Testis (tissue), 3 donors: Measurements from ENCODE around the gene ULK4. TPM values are rescaled to one million over a fixed set of nuclear protein-coding genes. Genes with fewer than 3 reads are reported as not detected.

Source experiments
- DNase-seq: peaks from one replicate; pipeline ENCODE4 v3.0.0-alpha.2; 2019
- H3K27ac ChIP-seq, 2 donors: fragments of 200-600 bp; sonication (generic); one replicate each; pipeline ENCODE4 v1.5.1; 2019
- H3K27me3 ChIP-seq: fragments of 200-600 bp; sonication (generic); one replicate; pipeline ENCODE4 v1.5.1; 2019
- H3K36me3 ChIP-seq: fragments of 200-600 bp; sonication (generic); one replicate; pipeline ENCODE4 v1.5.1; 2017; ENCODE audit warnings: low read depth; ENCODE audit errors: missing control alignments
- H3K4me1 ChIP-seq: fragments of 200-600 bp; sonication (generic); one replicate; pipeline ENCODE4 v1.5.1; 2019
- H3K4me3 ChIP-seq, 2 donors: fragments of 200-600 bp; sonication (generic); one replicate each; pipeline ENCODE4 v1.5.1; 2017 to 2019
- H3K9me3 ChIP-seq: fragments of 200-600 bp; sonication (generic); one replicate; pipeline ENCODE4 v1.5.1; 2017
- POLR2A ChIP-seq: fragments of 450-650 bp; IDR thresholded peaks from one replicate; pipeline ENCODE4 v1.6.1; 2017; ENCODE audit warnings: antibody characterized with exemption, mild to moderate bottlenecking, moderate library complexity
- WGBS, 2 donors: methylation state at CpG; one replicate each; pipeline ENCODE4 v1.1.5; 2018; 5-methylcytosine and 5-hydroxymethylcytosine counted together
- intact Hi-C: fragments of 100-400 bp; cut with DNase I; formaldehyde crosslinking; loops from one replicate; pipeline ENCODE4 v1.15.1; 2023; ENCODE audit warnings: low total_unique reads
- polyA plus RNA-seq: library from polyadenylated mRNA; stranded (reverse); fragments of 350-450 nt; fragmentation: Illumina TruSeq; extraction: RNeasy Lipid Tissue Mini Kit (QIAGEN cat#74804); gene quantifications from one replicate; pipeline ENCODE4 v1.2.3, GENCODE V29; 2014; ENCODE audit warnings: low read depth, low replicate concordance; ENCODE audit not compliant: insufficient read depth
- total RNA-seq, 2 donors: library from RNA; depleted of rRNA; stranded (reverse); fragments of >200 nt; gene quantifications; one replicate each; pipeline ENCODE4 v1.2.3, GENCODE V29; 2016
- TF ChIP-seq, protein P1 (sequence below), 3 experiments: fragments of 450-650 bp in 2 of 3; fragments of 200-600 bp in 1 of 3; sonication (generic) in 1 of 3; IDR thresholded peaks; one replicate each; pipeline ENCODE4 v1.5.1; 2016 to 2019; ENCODE audit warnings: antibody characterized with exemption in 3 of 3, mild to moderate bottlenecking in 2 of 3, moderate library complexity in 1 of 3

ULK4 gene
- total and polyA plus RNA-seq, 3 donors from 2014 or later: 45.7 to 91.6 (median 47.4) TPM

GRCh38 chr3:41478278-41478677, 483.6 kb downstream of the ULK4 start:
- no peak for DNase-seq
- Histone ChIP-seq H3K4me1 (no peaks in the 10 kb centered on the region), H3K9me3 (no peaks in the 10 kb centered on the region), H3K36me3 (no peaks in the 10 kb centered on the region), H3K27me3 (no peaks in the 10 kb centered on the region), H3K4me3 (no peak overlapping the region), H3K27ac (no peak overlapping the region)
- intact Hi-C loops: no loop called here
- no peak for TF ChIP-seq POLR2A
- TF ChIP-seq, protein P1, sequence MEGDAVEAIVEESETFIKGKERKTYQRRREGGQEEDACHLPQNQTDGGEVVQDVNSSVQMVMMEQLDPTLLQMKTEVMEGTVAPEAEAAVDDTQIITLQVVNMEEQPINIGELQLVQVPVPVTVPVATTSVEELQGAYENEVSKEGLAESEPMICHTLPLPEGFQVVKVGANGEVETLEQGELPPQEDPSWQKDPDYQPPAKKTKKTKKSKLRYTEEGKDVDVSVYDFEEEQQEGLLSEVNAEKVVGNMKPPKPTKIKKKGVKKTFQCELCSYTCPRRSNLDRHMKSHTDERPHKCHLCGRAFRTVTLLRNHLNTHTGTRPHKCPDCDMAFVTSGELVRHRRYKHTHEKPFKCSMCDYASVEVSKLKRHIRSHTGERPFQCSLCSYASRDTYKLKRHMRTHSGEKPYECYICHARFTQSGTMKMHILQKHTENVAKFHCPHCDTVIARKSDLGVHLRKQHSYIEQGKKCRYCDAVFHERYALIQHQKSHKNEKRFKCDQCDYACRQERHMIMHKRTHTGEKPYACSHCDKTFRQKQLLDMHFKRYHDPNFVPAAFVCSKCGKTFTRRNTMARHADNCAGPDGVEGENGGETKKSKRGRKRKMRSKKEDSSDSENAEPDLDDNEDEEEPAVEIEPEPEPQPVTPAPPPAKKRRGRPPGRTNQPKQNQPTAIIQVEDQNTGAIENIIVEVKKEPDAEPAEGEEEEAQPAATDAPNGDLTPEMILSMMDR (IDR thresholded peaks at IDR 0.05): no peak
- WGBS, 2 donors: 73% methylated on average over 1 of the region's 1 CpG

DNA sequence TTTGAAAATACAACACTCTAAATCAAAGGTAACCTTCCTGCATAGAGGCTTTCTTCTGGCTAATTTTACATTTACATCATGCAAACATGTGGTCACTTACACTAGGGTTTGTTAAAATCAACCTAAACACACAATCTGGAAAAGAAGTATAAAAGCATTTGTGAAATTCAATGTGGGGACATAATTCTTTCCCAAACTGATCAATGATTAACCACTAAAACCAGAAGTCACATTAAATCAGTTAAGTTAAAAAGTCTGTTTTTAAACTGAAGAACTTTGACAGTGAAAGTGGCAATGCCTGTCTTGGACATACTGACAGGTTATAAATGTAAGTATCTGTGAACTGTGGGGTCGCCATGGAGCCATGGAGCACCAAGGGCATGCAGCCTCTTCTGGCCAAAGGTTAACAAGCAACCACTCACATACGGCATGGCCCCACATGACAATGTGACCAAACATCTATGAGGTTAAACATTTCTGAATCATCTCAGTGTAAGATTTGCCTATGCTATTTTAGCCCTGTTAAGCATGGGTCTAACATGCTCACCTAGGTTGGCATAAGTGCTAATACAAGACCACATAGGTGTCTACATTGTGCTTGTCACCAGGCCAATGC, 484.4 kb downstream of the ULK4 start:
- 85 to 91% methylated on average over 2 of the region's 2 CpGs for WGBS, 2 donors
- H3K4me1 ChIP-seq: no peaks in the 10 kb centered on the region
- no peaks in the 10 kb centered on the region for H3K9me3 ChIP-seq
- H3K4me3 ChIP-seq: no peak overlapping the region
- no peak for TF ChIP-seq POLR2A
- TF ChIP-seq, protein P1 (IDR thresholded peaks at IDR 0.05): no peak
- intact Hi-C loops: no loop called here
- DNase-seq: no peak
- no peaks in the 10 kb centered on the region for H3K27me3 ChIP-seq
- no peak overlapping the region for H3K27ac ChIP-seq
- H3K36me3 ChIP-seq: no peaks in the 10 kb centered on the region

- DNase-seq: no peak
- no peak overlapping the region for H3K4me3 ChIP-seq
- no peak overlapping the region for H3K27ac ChIP-seq
- intact Hi-C loops: no loop called here
- H3K27me3 ChIP-seq: no peaks in the 10 kb centered on the region
- 94 to 100% methylated on average over 1 of the region's 1 CpG for WGBS, 2 donors
- no peaks in the 10 kb centered on the region for H3K4me1 ChIP-seq
- TF ChIP-seq, protein P1 (IDR thresholded peaks at IDR 0.05): no peak
- H3K36me3 ChIP-seq: no peaks in the 10 kb centered on the region
- no peaks in the 10 kb centered on the region for H3K9me3 ChIP-seq
Observed at GRCh38 chr3:41469083-41469482, 492.8 kb downstream of the ULK4 start.

DNA sequence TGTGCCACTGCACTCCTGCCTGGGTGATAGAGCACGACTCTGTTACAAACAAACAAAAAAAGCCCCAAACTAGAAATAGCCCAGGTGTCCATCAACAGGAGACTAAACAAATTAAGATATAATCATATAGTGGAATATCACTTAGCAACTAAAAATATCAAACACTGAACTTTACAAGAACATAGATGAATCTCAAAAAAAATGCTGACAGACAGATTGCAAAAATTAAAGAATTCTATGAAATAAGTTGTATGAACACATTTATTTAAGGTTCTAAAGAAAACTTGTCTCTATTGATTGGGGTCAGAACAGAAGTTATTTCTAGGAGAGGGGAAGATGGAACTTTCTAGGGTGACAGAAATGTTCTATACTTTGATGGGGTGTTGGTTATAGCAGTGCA, 494.4 kb downstream of the ULK4 start:
- Histone ChIP-seq H3K4me3 (no peak overlapping the region), H3K4me1 (no peaks in the 10 kb centered on the region), H3K27ac (no peak overlapping the region), H3K27me3 (no peaks in the 10 kb centered on the region), H3K36me3 (no peaks in the 10 kb centered on the region), H3K9me3 (no peaks in the 10 kb centered on the region)
- intact Hi-C loops: no loop called here
- TF ChIP-seq POLR2A: no peak
- TF ChIP-seq, protein P1 (IDR thresholded peaks at IDR 0.05): no peak
- WGBS, 2 donors: 85 to 89% methylated on average over 1 of the region's 1 CpG
- DNase-seq: no peak

DNA sequence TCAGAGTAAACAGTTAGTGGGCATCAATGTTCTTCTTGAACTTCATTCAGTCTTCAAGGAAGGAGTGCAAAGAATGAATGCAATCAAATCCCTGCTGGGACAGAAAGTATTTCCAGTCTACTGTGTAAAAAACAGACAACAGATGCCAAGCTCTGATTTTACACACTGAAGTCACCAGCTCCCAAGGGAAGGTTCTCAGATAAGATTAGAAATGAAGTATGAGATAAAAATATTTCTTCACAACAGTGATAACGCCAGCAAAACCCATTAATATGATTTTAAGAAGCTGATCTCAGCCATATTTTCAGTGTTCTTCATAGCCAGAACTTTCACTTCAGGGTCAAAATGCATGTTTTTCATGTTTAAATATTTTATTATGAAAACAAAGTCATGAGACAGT, 497.0 kb downstream of the ULK4 start:
- no peaks in the 10 kb centered on the region for H3K27me3 ChIP-seq
- H3K4me1 ChIP-seq: no peaks in the 10 kb centered on the region
- TF ChIP-seq, protein P1 (IDR thresholded peaks at IDR 0.05): no peak
- TF ChIP-seq POLR2A: no peak
- intact Hi-C loops: no loop called here
- no peaks in the 10 kb centered on the region for H3K36me3 ChIP-seq
- 53 to 60% methylated on average over 1 of the region's 1 CpG for WGBS, 2 donors
- DNase-seq: no peak
- H3K4me3 ChIP-seq: no peak overlapping the region
- H3K9me3 ChIP-seq: no peaks in the 10 kb centered on the region
- no peak overlapping the region for H3K27ac ChIP-seq
